ENCODE data around the gene EXOSC10. TPM values are rescaled to one million over a fixed set of nuclear protein-coding genes. Genes with fewer than 3 reads are reported as not detected.
A peak's percentile ranks its signal among the peaks of the same experiment; 100 is the strongest.
"Not testable (repeated sequence)": the region's sequence is repeated elsewhere in the genome, so short reads cannot be mapped to it uniquely, and the experiment has no call there.

The EXOSC10 gene
- polyA plus RNA-seq, 4 donors, result 73.5 to 95.5 (median 86.4) TPM

GRCh38 chr1:11114966-11115365, 15.3 kb upstream of the EXOSC10 start:
- DNase-seq (ENCODE audit: low read depth in 4 of 4, low spot score in 3 of 4), result no peak

DNA sequence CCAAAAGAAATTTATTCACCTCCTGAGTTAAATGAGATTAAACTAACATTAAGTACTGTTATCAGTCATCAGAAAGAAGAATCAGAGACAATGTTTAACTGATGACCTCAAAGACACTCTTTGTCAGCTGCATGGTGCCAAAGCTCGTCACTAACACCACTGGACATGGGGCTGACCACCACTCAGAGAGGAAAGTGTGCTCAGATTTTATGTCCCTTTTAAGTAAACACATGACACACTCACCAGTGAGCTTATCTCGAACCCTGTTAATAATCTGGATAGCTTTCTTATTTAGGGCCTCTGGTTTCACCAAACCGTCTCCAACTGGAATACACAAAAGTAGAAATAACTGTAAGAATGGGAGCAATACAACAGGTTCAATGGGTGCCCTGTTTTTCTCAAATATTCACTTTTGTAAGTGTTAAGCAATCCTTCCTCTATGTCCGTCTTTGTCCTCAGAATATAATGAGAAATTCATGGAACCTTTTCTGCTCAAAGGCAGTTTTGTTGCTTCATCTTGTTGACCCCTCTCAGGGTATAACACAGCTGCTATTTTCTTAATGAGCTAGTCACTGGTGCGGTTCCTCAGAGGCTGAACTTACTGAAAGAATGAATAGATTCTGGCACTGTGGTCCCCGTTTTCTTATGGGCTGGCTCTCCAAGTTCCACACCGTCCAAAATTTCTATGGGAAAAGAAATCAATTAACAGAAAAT, 9.5 kb upstream of the EXOSC10 start:
- DNase-seq (ENCODE audit: low read depth in 4 of 4, low spot score in 3 of 4), result no peak

- peak in 3 of 4 donors; percentile 12 to 45 (median 28) for DNase-seq (ENCODE audit: low read depth in 4 of 4, low spot score in 3 of 4)
Observed at GRCh38 chr1:11107599-11107998, 7.9 kb upstream of the EXOSC10 start.

DNA sequence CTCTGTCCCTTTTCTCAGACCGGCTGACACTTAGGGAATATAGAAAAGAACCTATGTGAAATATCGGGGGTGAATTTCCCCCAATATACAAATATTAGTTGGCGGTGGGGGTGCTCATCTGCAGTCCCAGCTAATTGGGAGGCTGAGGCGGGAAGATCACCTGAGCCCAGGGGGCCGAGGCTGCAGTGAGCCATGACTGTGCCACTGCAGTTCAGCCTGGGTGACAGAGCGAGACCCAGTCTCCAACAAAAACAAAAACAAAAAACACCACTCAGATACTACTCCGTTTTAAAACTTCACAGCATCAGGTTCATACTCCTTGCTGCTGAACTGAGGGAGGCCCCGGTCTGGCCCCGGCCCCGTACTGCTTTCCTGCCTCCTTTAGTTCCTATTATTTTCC, 5.9 kb upstream of the EXOSC10 start:
- DNase-seq (ENCODE audit: low read depth in 4 of 4, low spot score in 3 of 4), result no peak

- DNase-seq (ENCODE audit: low read depth in 4 of 4, low spot score in 3 of 4), result no peak
Observed at GRCh38 chr1:11101347-11101746, 1.7 kb upstream of the EXOSC10 start.

- DNase-seq (ENCODE audit: low read depth in 4 of 4, low spot score in 3 of 4), result not testable (repeated sequence)
Observed at GRCh38 chr1:11100806-11101205, 1.1 kb upstream of the EXOSC10 start.

DNA sequence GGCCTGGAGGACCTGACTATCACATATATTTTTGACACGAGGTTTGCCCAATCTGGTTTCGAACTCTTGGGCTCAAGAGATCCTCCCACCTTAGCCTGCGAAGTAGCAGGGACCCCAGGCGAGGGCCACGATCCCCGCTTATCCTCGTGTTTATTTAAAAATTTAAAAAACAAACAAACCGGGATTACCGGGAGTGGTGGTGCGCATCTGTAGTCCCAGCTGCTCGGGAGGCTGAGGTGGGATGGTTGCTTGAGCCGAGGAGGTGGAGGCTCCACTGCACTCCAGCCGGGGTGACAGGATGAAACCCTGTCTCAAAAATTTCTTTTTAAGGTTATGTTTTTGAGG, 452 bp upstream of the EXOSC10 start:
- no peak for DNase-seq (ENCODE audit: low read depth in 4 of 4, low spot score in 3 of 4)

DNA sequence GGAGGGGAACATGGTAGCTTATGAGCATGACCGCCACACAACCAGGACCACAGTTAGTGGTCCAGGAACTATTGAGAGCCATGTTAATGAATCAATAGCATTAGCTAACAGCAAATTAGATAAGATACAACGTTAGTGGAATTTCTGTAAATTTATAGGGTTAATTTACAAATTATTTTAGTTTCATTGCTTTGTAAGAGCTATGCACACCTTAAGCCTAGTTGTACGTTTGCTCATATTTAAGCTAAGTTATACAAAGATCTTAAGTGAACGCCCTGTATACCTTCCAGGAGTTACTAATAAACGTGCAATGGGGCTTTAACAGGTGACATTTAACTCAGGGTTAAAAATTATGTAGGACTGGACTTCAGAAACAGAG, 749 bp downstream of the EXOSC10 start:
- DNase-seq (ENCODE audit: low read depth in 4 of 4, low spot score in 3 of 4), result no peak

DNA sequence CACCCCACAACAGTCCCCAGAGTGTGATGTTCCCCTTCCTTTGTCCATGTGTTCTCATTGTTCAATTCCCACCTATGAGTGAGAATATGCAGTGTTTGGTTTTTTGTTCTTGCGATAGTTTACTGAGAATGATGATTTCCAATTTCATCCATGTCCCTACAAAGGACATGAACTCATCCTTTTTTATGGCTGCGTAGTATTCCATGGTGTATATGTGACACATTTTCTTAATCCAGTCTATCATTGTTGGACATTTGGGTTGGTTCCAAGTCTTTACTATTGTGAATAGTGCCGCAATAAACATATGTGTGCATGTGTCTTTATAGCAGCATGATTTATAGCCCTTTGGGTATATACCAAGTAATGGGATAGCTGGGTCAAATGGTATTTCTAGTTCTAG, 15.9 kb downstream of the EXOSC10 start:
- not testable (repeated sequence) for DNase-seq (ENCODE audit: low read depth in 4 of 4, low spot score in 3 of 4)

GRCh38 chr1:11080931-11081330, 18.7 kb downstream of the EXOSC10 start:
- DNase-seq (ENCODE audit: low read depth in 4 of 4, low spot score in 3 of 4), result no peak

GRCh38 chr1:11078631-11079030, 21.0 kb downstream of the EXOSC10 start:
- no peak for DNase-seq (ENCODE audit: low read depth in 4 of 4, low spot score in 3 of 4)

DNA sequence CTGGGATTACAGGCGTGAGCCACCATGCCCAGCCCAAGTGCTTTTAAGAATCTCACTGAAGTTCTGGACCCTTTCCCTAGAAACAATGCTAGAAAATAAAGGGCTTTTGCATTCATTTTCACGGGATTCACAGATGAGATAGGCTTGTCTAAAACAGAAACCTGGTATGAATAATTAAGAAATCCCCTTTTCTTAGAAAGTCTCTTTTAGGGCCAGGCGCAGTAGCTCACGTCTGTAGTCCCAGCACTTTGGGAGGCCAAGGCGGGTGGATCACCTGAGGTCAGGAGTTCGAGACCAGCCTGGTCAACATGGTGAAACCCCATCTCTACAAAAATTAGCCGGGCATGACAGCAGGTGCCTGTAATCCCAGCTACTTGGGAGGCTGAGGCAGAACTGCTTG, 26.3 kb downstream of the EXOSC10 start:
- not testable (repeated sequence) for DNase-seq (ENCODE audit: low read depth in 4 of 4, low spot score in 3 of 4)

- DNase-seq (ENCODE audit: low read depth in 4 of 4, low spot score in 3 of 4), result no peak
Observed at GRCh38 chr1:11072216-11072917, 27.3 kb downstream of the EXOSC10 start.

DNA sequence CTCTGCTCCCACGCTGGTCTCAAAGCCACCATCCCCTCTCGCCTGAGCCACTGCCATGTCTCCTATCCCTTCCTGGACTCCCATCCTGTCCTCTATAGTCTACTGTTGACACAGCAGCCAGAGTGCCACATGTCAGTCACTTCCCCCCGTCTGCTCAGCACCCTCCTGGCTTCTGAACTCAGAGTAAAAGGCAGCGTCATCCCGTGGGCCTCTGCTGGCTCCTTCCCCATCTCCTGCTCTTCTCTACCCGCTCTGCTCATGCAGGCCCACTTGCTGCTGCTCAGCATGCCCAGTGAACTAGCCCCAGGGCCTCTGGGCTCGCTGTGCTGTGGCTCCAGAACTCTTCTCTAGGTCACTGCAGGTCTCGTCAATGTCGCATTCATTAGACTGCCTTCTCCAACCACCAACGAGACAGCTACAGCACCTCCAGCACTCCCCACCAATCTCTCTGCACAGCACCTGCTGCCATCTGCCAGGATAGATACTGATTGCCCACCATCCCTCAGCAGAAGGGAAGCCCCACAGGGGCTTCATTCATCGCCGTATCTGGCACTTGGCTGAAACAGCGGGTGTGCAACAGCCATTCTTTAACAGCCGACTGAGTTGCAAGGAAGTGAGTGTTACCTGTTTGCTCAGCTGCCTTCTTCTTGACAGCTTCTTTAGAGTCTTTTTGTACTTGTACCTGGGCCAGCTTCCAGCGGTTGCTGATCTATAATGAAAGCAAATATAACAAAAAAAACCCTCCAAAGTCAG, 28.0 kb downstream of the EXOSC10 start:
- DNase-seq (ENCODE audit: low read depth in 4 of 4, low spot score in 3 of 4), result no peak

DNA sequence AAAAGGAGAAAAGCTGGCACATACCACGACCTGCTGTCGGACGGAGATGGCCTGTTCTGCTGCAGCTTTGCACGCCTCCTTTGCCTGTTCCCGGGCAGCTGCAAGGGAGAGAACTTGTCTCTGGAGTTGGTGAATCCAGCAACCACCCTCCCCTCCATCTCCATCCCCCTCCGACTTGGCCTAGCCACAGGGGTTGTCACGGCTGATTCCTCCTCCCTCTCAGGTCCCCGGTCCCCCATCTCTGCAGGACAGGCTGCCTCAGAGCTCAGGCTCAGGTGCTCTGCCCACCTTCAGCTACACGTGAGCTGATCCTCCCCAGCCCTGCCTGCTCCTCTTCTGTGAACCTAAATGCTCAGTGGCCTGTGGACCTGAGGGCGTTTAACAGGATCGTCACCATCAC, 28.8 kb downstream of the EXOSC10 start:
- no peak for DNase-seq (ENCODE audit: low read depth in 4 of 4, low spot score in 3 of 4)

- DNase-seq (ENCODE audit: low read depth in 4 of 4, low spot score in 3 of 4), result no peak
Observed at GRCh38 chr1:11068600-11069473, 30.8 kb downstream of the EXOSC10 start.

DNA sequence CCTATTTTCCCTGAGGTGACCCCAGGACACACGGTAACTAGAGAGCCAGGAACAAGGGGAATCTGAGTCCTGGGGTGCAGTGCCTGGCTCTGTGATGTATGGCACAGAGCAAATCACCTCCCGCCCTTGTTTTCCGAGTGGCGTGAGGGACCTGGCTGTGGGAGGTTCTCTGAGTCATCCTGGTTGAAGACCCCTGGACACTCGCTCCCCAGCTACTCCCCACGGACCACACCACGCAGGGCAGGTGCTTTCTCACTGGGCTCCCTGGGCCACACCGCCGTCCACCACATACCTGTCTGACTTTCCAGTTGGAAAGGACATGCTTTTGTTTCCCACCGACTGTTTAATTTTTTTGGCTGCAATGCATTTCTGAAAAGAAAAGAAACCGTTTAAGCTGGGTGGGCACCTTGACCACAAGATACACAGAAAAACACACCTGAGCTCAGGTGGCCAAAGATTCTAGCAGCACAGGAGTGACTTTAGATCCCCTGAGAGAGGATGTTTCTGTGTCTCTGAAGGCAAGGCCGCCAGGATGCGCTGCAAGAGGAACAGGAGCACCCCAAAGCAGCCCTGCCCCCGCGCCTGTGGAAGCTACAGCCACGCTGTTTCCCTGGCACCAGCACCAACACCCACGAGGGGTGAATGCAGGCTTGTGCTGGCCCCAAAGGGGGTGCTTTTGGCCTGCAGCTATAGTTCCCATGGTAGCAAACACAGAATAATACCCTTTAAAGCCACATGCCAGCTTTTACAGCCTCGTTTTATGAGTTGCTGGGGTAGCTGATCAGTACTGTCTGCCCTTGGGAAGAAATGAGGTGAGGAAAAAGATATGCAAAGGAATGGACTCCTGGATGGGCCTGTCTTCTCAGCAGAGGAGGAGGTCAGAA, 31.7 kb downstream of the EXOSC10 start:
- DNase-seq (ENCODE audit: low read depth in 4 of 4, low spot score in 3 of 4), result no peak

GRCh38 chr1:11065796-11066195, 33.9 kb downstream of the EXOSC10 start:
- DNase-seq (ENCODE audit: low read depth in 4 of 4, low spot score in 3 of 4), result no peak

DNA sequence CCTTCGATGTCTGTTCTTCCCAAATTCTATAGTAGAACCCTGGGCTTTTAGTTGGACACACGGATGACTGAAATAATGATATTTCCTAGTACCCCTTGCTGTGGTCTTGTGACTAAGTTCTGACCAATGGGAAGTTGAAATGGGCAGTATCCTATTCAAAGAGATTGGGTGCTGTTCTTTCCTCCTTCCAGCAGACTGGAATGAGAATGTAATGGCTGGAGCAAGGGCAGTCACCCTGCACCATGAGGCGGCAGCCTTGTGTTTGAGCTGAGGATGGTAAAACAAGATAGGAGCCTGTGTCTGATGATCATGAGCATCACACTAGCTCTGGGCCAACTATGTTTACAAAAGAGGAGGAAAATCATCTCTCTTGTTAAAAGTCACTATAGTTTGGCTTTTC, 34.7 kb downstream of the EXOSC10 start:
- DNase-seq (ENCODE audit: low read depth in 4 of 4, low spot score in 3 of 4), result no peak

All from right renal pelvis (tissue), 4 donors.